H9 (cell line): ENCODE measurements around the gene ATF4. TPM values are rescaled to one million over a fixed set of nuclear protein-coding genes. Genes with fewer than 3 reads are reported as not detected.

ENCODE experiments used
- DNase-seq: peaks from one replicate; pipeline ENCODE4 v3.0.0-alpha.2; 2017
- H2AFZ ChIP-seq: one replicate; pipeline ENCODE4 v1.6.1; 2013; ENCODE audit warnings: mild to moderate bottlenecking, low read length, control low read depth, moderate library complexity
- H2AK5ac ChIP-seq: 2 replicates; pipeline ENCODE4 v1.6.1; 2013; ENCODE audit warnings: low read length, control low read depth, mixed read lengths; ENCODE audit not compliant: insufficient read length
- H2BK120ac ChIP-seq: one replicate; pipeline ENCODE4 v1.6.1; 2013; ENCODE audit warnings: low read depth, mild to moderate bottlenecking, low read length, control low read depth, inconsistent platforms; ENCODE audit not compliant: poor library complexity, severe bottlenecking
- H2BK12ac ChIP-seq: 2 replicates; pipeline ENCODE4 v1.6.1; 2013; ENCODE audit warnings: low read length, control low read depth, mixed read lengths, low read depth; ENCODE audit not compliant: insufficient read length
- H2BK15ac ChIP-seq: 2 replicates; pipeline ENCODE4 v1.6.1; 2013; ENCODE audit warnings: low read depth, low read length, control low read depth
- H2BK20ac ChIP-seq: one replicate; pipeline ENCODE4 v1.6.1; 2013; ENCODE audit warnings: low read depth, mild to moderate bottlenecking, low read length, control low read depth, inconsistent platforms; ENCODE audit not compliant: poor library complexity, severe bottlenecking
- H2BK5ac ChIP-seq: 2 replicates; pipeline ENCODE4 v1.6.1; 2013; ENCODE audit warnings: low read length, control low read depth, mixed read lengths; ENCODE audit not compliant: insufficient read length
- H3K14ac ChIP-seq: 2 replicates; pipeline ENCODE4 v1.6.1; 2013; ENCODE audit warnings: low read length, control low read depth; ENCODE audit not compliant: insufficient read depth
- H3K18ac ChIP-seq: 2 replicates; pipeline ENCODE4 v1.6.1; 2013; ENCODE audit warnings: low read depth, mild to moderate bottlenecking, mixed read lengths, low read length, control low read depth; ENCODE audit not compliant: insufficient read length
- H3K23ac ChIP-seq: 2 replicates; pipeline ENCODE4 v1.6.1; 2013; ENCODE audit warnings: low read length, control low read depth, mixed read lengths, low read depth; ENCODE audit not compliant: insufficient read length
- H3K23me2 ChIP-seq: 2 replicates; pipeline ENCODE4 v1.6.1; 2013; ENCODE audit warnings: low read depth, mild to moderate bottlenecking, mixed read lengths, low read length, control low read depth; ENCODE audit not compliant: insufficient read length, poor library complexity, severe bottlenecking
- H3K27ac ChIP-seq: 2 replicates; pipeline ENCODE4 v1.5.1; 2013; ENCODE audit warnings: low read length, control low read depth, mixed read lengths, low read depth; ENCODE audit not compliant: insufficient read length
- H3K27me3 ChIP-seq: 2 replicates; pipeline ENCODE4 v1.6.1; 2013; ENCODE audit warnings: low read length, control low read depth, inconsistent platforms; ENCODE audit not compliant: insufficient read depth
- H3K4ac ChIP-seq: 2 replicates; pipeline ENCODE4 v1.6.1; 2013; ENCODE audit warnings: low read depth, mild to moderate bottlenecking, control low read depth, inconsistent platforms, low read length, moderate library complexity
- H3K4me1 ChIP-seq: 2 replicates; pipeline ENCODE4 v1.6.1; 2013; ENCODE audit warnings: low read length, control low read depth, inconsistent platforms; ENCODE audit not compliant: insufficient read depth
- H3K4me2 ChIP-seq: 2 replicates; pipeline ENCODE4 v1.6.1; 2013; ENCODE audit warnings: low read length, control low read depth, mixed read lengths; ENCODE audit not compliant: insufficient read length, insufficient read depth
- H3K56ac ChIP-seq: 2 replicates; pipeline ENCODE4 v1.6.1; 2013; ENCODE audit warnings: low read depth, mild to moderate bottlenecking, mixed read lengths, low read length, control low read depth; ENCODE audit not compliant: insufficient read length
- H3K79me1 ChIP-seq: 2 replicates; pipeline ENCODE4 v1.6.1; 2013; ENCODE audit warnings: low read depth, mild to moderate bottlenecking, moderate library complexity, low read length, control low read depth, inconsistent platforms; ENCODE audit not compliant: insufficient read depth, poor library complexity, severe bottlenecking
- H3K79me2 ChIP-seq: 2 replicates; pipeline ENCODE4 v1.6.1; 2013; ENCODE audit warnings: low read length, control low read depth, inconsistent platforms; ENCODE audit not compliant: insufficient read depth
- H3K9ac ChIP-seq: 2 replicates; pipeline ENCODE4 v1.6.1; 2013; ENCODE audit warnings: low read length, control low read depth, mixed read lengths; ENCODE audit not compliant: insufficient read length; ENCODE audit errors: extremely low read depth
- H3K9me3 ChIP-seq: one replicate; pipeline ENCODE4 v1.6.1; 2013; ENCODE audit warnings: low read depth, low read length, inconsistent platforms; ENCODE audit not compliant: control insufficient read depth
- H3T11ph ChIP-seq: one replicate; pipeline ENCODE4 v1.6.1; 2013; ENCODE audit warnings: mild to moderate bottlenecking, low read length, control low read depth, inconsistent platforms
- H4K20me1 ChIP-seq: one replicate; pipeline ENCODE4 v1.6.1; 2013; ENCODE audit not compliant: control insufficient read depth, insufficient read length, insufficient read depth
- H4K5ac ChIP-seq: 2 replicates; pipeline ENCODE4 v1.6.1; 2013; ENCODE audit warnings: low read depth, mild to moderate bottlenecking, mixed read lengths, low read length, control low read depth; ENCODE audit not compliant: insufficient read length
- H4K8ac ChIP-seq: replicated peaks from 2 replicates; pipeline ENCODE4 v1.6.1; 2013; ENCODE audit warnings: low read length, control low read depth, mixed read lengths, low read depth; ENCODE audit not compliant: insufficient read length
- H4K91ac ChIP-seq: 2 replicates; pipeline ENCODE4 v1.6.1; 2013; ENCODE audit warnings: low read depth, mild to moderate bottlenecking, moderate library complexity, mixed read lengths, low read length, control low read depth; ENCODE audit not compliant: insufficient read length
- H3K27ac Mint-ChIP-seq, 3 experiments: 2 replicates in 2 of 3; 3 replicates in 1 of 3; pipeline ENCODE4 v1.8.0; 2020 to 2021; ENCODE audit warnings: mixed read lengths in 3 of 3, mild to moderate bottlenecking in 1 of 3, moderate library complexity in 1 of 3
- H3K27me3 Mint-ChIP-seq: 2 replicates; pipeline ENCODE4 v1.8.0; 2021; ENCODE audit warnings: low read depth, mild to moderate bottlenecking, moderate library complexity, mixed read lengths
- H3K36me3 Mint-ChIP-seq, 3 experiments: 2 replicates in 2 of 3; 3 replicates in 1 of 3; pipeline ENCODE4 v1.8.0; 2020 to 2021; ENCODE audit warnings: low read depth in 3 of 3, mixed read lengths in 3 of 3; ENCODE audit not compliant: insufficient read depth in 1 of 3
- H3K4me1 Mint-ChIP-seq, 2 experiments: 2 replicates each; pipeline ENCODE4 v1.8.0; 2020; ENCODE audit warnings: mixed read lengths in 2 of 2
- H3K4me3 Mint-ChIP-seq, 2 experiments: 2 replicates in 1 of 2; 3 replicates in 1 of 2; pipeline ENCODE4 v1.8.0; 2020 to 2021; ENCODE audit warnings: mild to moderate bottlenecking in 2 of 2, mixed read lengths in 2 of 2, moderate library complexity in 1 of 2
- H3K9me3 Mint-ChIP-seq, 2 experiments: 2 replicates in 1 of 2; 3 replicates in 1 of 2; pipeline ENCODE4 v1.8.0; 2020; ENCODE audit warnings: mild to moderate bottlenecking in 2 of 2, mixed read lengths in 2 of 2, moderate library complexity in 1 of 2
- WGBS: extraction: QIAGEN DNeasy Blood & Tissue Kit; methylation state at CpG from one replicate; pipeline ENCODE4 v1.1.7; 2013; ENCODE audit warnings: missing lambda C conversion rate, low lambda C conversion rate, mixed read lengths; ENCODE audit not compliant: insufficient read length; ENCODE audit errors: extremely low coverage; 5-methylcytosine and 5-hydroxymethylcytosine counted together
- total RNA-seq: library from RNA; stranded (reverse); gene quantifications from 2 replicates; pipeline ENCODE4 v1.2.1, GENCODE V29; 2021
- TF ChIP-seq, protein P1 (sequence below): fragments of 200-600 bp; sonication (generic); conservative IDR thresholded peaks from 3 replicates; pipeline ENCODE4 v1.8.0; 2021; ENCODE audit warnings: antibody characterized with exemption, mild to moderate bottlenecking

ATF4 gene
- total RNA-seq, 1 experiment from 2014 or later = 455 TPM

DNA sequence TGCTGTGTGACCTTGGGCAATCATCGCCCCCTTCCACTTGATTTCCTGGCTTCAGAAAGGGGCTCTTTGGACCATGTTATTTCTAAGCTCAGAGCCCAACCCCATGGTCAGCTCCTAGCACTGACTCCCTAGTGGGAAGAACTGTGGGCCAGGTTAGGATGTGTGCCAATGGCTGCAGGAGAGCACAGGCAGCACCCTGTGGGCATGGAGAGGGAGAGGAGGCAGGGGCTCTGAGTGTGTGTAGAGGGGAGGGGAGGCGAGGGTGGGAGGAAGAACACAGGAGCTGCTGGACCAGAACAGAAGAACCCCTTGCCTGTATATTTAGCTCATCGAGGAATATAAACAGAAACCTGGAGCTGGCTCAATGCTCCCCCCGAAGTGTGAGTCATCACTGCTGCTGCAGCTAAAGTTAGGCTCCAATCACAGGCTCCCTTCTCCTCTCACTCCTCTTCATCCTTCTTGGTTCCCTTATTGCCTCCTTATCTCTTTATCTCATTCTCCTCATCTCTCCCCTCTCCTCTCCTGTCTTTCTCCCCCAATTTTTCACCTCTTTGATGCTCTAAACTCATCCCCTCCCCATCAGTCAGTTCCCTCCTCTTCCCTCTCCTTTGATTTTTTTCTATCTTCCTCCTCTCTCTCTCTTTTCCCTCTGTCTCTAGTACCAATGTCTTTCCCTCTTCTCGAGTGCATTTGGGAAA is 26.7 kb downstream of the ATF4 start:
- Histone ChIP-seq H4K5ac (no peak overlapping the region), H2BK15ac (no peak overlapping the region), H3K23ac (no peak overlapping the region), H3K9me3 (no peaks in the 10 kb centered on the region), H2AK5ac (no peak overlapping the region), H3K14ac (no peak overlapping the region), H3K4me2 (no peak overlapping the region), H3K56ac (no peak overlapping the region), H3K27ac (no peak overlapping the region), H2BK12ac (no peak overlapping the region), H2BK5ac (no peak overlapping the region), H3K23me2 (no peaks in the 10 kb centered on the region), H4K20me1 (no peaks in the 10 kb centered on the region), H2BK20ac (no peak overlapping the region), H3K79me2 (no peaks in the 10 kb centered on the region), H3K79me1 (no peaks in the 10 kb centered on the region), H3K9ac (no peak overlapping the region), H4K8ac (no peak overlapping the region), H3T11ph (no peak overlapping the region), H2BK120ac (no peak overlapping the region), H4K91ac (no peak overlapping the region), H3K18ac (no peak overlapping the region), H3K4ac (no peak overlapping the region), H3K4me1 (no peaks in the 10 kb centered on the region), H3K27me3 (no peaks in the 10 kb centered on the region; the same call in 1 of the 2 replicates), H2AFZ (no peak overlapping the region)
- Mint-ChIP-seq H3K27me3 (peaks cover 91% of the 10 kb centered on the region), H3K4me3 (no peak overlapping the region), H3K9me3 (no peaks in the 10 kb centered on the region), H3K36me3 (no peaks in the 10 kb centered on the region), H3K27ac (no peak overlapping the region), H3K4me1 (peaks cover 10 to 16% of the 10 kb centered on the region in 2 experiments)
- DNase-seq = no peak
- no CpG with 5 or more reads among the region's 5 CpGs for WGBS
- TF ChIP-seq, protein P1, sequence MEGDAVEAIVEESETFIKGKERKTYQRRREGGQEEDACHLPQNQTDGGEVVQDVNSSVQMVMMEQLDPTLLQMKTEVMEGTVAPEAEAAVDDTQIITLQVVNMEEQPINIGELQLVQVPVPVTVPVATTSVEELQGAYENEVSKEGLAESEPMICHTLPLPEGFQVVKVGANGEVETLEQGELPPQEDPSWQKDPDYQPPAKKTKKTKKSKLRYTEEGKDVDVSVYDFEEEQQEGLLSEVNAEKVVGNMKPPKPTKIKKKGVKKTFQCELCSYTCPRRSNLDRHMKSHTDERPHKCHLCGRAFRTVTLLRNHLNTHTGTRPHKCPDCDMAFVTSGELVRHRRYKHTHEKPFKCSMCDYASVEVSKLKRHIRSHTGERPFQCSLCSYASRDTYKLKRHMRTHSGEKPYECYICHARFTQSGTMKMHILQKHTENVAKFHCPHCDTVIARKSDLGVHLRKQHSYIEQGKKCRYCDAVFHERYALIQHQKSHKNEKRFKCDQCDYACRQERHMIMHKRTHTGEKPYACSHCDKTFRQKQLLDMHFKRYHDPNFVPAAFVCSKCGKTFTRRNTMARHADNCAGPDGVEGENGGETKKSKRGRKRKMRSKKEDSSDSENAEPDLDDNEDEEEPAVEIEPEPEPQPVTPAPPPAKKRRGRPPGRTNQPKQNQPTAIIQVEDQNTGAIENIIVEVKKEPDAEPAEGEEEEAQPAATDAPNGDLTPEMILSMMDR = no peak
